Suprapubic skin (tissue), 4 donors: ENCODE results near the gene NPS. TPM values are rescaled to one million over a fixed set of nuclear protein-coding genes. Genes with fewer than 3 reads are reported as not detected.

Source experiments
- DNase-seq, 2 donors: peaks; one replicate each; pipeline ENCODE4 v3.0.0-alpha.2; 2019; ENCODE audit warnings: low spot score in 2 of 2
- H3K27ac ChIP-seq: fragments of 200-600 bp; sonication (generic); one replicate; pipeline ENCODE4 v1.5.1; 2019
- H3K27me3 ChIP-seq: fragments of 200-600 bp; sonication (generic); one replicate; pipeline ENCODE4 v1.5.1; 2019
- H3K36me3 ChIP-seq: fragments of 200-600 bp; sonication (generic); one replicate; pipeline ENCODE4 v1.5.1; 2019
- H3K4me1 ChIP-seq: fragments of 200-600 bp; sonication (generic); one replicate; pipeline ENCODE4 v1.5.1; 2019
- H3K4me3 ChIP-seq: fragments of 200-600 bp; sonication (generic); one replicate; pipeline ENCODE4 v1.5.1; 2019; ENCODE audit warnings: mild to moderate bottlenecking
- H3K9me3 ChIP-seq: fragments of 200-600 bp; sonication (generic); one replicate; pipeline ENCODE4 v1.5.1; 2019
- EP300 ChIP-seq: sonication (generic); formaldehyde crosslinking; IDR thresholded peaks from one replicate; pipeline ENCODE4 v1.6.1; 2017; ENCODE audit warnings: antibody characterized with exemption
- POLR2A ChIP-seq, 2 donors: fragments of 450-650 bp; IDR thresholded peaks; one replicate each; pipeline ENCODE4 v1.6.1; 2017; ENCODE audit warnings: antibody characterized with exemption in 2 of 2, mild to moderate bottlenecking in 2 of 2, moderate library complexity in 2 of 2
- POLR2AphosphoS5 ChIP-seq, 3 donors: sonication (generic); formaldehyde crosslinking; IDR thresholded peaks; one replicate each; pipeline ENCODE4 v1.6.1; 2017; ENCODE audit warnings: antibody characterized with exemption in 3 of 3
- WGBS: methylation state at CpG from one replicate; pipeline ENCODE4 v1.1.5; 2018; 5-methylcytosine and 5-hydroxymethylcytosine counted together
- total RNA-seq, 4 donors: library from RNA; depleted of rRNA; stranded (reverse); fragments of >200 nt; gene quantifications; one replicate each; pipeline ENCODE4 v1.1.0, GENCODE V29; 2016
- TF ChIP-seq, protein P1 (sequence below), 2 donors: fragments of 200-600 bp in 1 of 2; fragments of 450-650 bp in 1 of 2; sonication (generic) in 1 of 2; IDR thresholded peaks; one replicate each; pipeline ENCODE4 v1.5.1; 2016 to 2019; ENCODE audit warnings: antibody characterized with exemption in 2 of 2, mild to moderate bottlenecking in 1 of 2, moderate library complexity in 1 of 2

NPS gene, protein sequence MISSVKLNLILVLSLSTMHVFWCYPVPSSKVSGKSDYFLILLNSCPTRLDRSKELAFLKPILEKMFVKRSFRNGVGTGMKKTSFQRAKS
- not detected for total RNA-seq

DNA sequence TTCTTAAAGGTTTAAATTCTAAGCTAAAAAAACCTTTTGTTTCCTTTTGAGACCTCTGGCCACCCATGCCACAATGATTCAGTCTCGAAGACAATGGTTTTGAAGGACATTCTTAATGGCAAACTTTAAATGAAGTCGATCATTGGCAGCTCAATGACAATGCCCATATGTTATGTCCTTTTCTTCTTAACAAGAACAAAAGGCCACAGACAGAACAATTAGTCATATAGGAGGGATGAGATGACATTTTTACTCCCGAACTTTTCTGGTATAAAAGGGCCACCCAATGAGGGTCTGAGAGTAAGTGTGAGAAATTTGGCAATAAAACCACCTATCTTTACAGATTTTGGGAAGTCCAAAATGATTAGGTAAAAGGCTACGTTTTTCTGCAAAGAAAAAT is at the start of gene NPS:
Gene NPS (plus strand): TSS at position 301 of the 400 bp plus-strand sequence. CDS start 60 bp downstream, at position 361.
- no peak for DNase-seq
- 68% methylated on average over 4 of the region's 4 CpGs for WGBS
- H3K9me3 ChIP-seq = peaks cover 4% of the 10 kb centered on the region

DNA sequence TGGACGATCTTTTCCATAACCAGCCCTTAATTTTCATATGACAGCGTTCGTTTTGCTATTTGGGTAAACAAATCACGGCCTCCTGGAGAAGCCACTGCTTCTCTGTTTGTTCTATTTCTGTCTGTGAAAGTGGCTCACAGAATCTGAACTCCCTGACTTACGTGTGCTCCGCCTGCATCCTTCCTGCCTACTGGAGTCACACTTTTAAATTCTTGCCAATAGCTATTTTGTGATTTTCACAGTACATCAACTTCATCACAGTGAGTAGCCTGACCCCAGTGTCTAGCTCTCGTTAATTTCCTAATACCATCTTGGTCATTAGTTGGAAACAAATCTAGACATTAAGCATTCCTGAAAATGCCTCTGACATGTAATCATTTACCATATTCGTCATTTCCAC is 49.0 kb upstream of the NPS start:
- TF ChIP-seq POLR2A (IDR thresholded peaks at IDR 0.05) (no peak), EP300 (no peak), POLR2AphosphoS5 (IDR thresholded peaks at IDR 0.05) (no peak)
- TF ChIP-seq, protein P1, sequence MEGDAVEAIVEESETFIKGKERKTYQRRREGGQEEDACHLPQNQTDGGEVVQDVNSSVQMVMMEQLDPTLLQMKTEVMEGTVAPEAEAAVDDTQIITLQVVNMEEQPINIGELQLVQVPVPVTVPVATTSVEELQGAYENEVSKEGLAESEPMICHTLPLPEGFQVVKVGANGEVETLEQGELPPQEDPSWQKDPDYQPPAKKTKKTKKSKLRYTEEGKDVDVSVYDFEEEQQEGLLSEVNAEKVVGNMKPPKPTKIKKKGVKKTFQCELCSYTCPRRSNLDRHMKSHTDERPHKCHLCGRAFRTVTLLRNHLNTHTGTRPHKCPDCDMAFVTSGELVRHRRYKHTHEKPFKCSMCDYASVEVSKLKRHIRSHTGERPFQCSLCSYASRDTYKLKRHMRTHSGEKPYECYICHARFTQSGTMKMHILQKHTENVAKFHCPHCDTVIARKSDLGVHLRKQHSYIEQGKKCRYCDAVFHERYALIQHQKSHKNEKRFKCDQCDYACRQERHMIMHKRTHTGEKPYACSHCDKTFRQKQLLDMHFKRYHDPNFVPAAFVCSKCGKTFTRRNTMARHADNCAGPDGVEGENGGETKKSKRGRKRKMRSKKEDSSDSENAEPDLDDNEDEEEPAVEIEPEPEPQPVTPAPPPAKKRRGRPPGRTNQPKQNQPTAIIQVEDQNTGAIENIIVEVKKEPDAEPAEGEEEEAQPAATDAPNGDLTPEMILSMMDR (IDR thresholded peaks at IDR 0.05) = no peak
- Histone ChIP-seq H3K9me3 (no peaks in the 10 kb centered on the region), H3K36me3 (no peaks in the 10 kb centered on the region), H3K4me1 (no peaks in the 10 kb centered on the region), H3K27ac (no peak overlapping the region), H3K27me3 (peaks cover 20% of the 10 kb centered on the region), H3K4me3 (no peak overlapping the region)
- no peak for DNase-seq
- 75% methylated on average over 8 of the region's 8 CpGs for WGBS

More for the DNA sequence above, at the start of gene NPS:
- Histone ChIP-seq H3K4me3 (no peak within 1 kb of the TSS), H3K27ac (no peak within 1 kb of the TSS), H3K36me3 (no peaks in the 10 kb centered on the region), H3K27me3 (peaks cover 4% of the 10 kb centered on the region), H3K4me1 (no peaks in the 10 kb centered on the region)
- TF ChIP-seq, protein P1 (IDR thresholded peaks at IDR 0.05) = no peak
- TF ChIP-seq EP300 (no peak), POLR2A (IDR thresholded peaks at IDR 0.05) (no peak), POLR2AphosphoS5 (IDR thresholded peaks at IDR 0.05) (no peak)

DNA sequence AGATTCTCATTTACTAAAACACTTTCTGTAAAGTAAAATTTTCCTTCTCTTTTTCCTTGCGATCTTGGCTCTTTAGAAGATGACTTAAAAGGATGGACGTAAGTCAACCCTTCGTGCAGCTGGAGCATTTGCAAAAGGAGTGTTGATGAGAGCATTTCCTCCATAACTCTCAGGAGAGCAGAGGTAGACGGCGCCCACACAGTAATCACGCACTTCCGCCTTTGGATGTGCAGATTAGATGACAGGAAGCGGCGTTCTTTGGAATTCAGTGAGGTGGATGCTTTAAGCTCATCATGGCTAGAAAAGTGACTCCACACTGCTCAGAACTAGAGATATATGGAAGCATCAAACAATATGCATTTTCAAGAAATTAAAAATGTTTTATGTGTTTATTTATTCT is 43.0 kb upstream of the NPS start:
- Histone ChIP-seq H3K4me3 (no peak overlapping the region), H3K27ac (no peak overlapping the region), H3K27me3 (peaks cover 10% of the 10 kb centered on the region), H3K36me3 (no peaks in the 10 kb centered on the region), H3K9me3 (no peaks in the 10 kb centered on the region), H3K4me1 (no peaks in the 10 kb centered on the region)
- 76% methylated on average over 9 of the region's 9 CpGs for WGBS
- TF ChIP-seq EP300 (no peak), POLR2AphosphoS5 (IDR thresholded peaks at IDR 0.05) (no peak), POLR2A (IDR thresholded peaks at IDR 0.05) (no peak)
- TF ChIP-seq, protein P1 (IDR thresholded peaks at IDR 0.05) = no peak
- no peak for DNase-seq

DNA sequence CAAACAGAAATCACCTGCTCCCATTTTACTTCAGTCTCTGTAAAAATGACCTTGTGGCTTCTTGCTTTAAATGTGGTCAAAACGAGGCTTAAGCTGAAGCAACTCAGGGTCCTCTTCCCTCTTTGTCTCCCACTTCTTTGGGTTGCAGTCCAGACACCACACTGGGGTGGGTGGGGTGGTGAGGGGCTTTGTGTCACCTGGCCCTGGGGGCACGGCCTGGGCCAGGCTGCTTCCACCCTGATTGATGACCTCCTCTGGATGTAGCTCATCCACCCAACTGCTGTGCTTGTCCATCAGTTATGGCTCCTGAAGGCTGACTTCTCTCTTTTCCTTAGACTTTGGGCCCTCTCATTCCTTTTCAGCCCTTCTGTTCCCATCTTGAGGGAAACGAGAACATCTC is 26.8 kb upstream of the NPS start:
- Histone ChIP-seq H3K4me3 (no peak overlapping the region), H3K4me1 (no peaks in the 10 kb centered on the region), H3K9me3 (no peaks in the 10 kb centered on the region), H3K27me3 (no peaks in the 10 kb centered on the region), H3K36me3 (no peaks in the 10 kb centered on the region), H3K27ac (no peak overlapping the region)
- WGBS = 85% methylated on average over 2 of the region's 3 CpGs
- TF ChIP-seq POLR2A (IDR thresholded peaks at IDR 0.05) (no peak), POLR2AphosphoS5 (IDR thresholded peaks at IDR 0.05) (no peak), EP300 (no peak)
- TF ChIP-seq, protein P1 (IDR thresholded peaks at IDR 0.05) = no peak
- DNase-seq = no peak

DNA sequence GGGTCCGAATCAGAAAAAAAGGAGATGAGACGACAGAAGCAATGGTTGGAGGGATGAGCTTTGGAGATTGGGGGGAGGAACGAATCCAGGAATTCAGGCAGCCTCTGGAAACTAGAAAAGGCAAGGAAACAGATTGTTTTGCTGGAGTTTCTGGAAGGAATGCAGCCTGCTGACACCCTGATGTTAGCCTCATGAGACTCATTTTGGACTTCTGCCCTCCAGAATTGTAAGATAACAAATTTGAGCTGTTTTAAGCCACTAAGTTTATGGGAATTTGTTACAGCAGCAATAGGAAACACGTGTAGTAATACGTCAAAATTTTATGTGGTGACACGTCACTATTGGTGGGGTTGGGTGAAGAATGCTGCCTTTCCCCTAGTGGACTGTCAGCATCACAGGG is 25.6 kb upstream of the NPS start:
- H3K4me1 ChIP-seq = no peaks in the 10 kb centered on the region
- no peaks in the 10 kb centered on the region for H3K9me3 ChIP-seq
- DNase-seq = no peak
- no peak overlapping the region for H3K4me3 ChIP-seq
- WGBS = 53% methylated on average over 6 of the region's 6 CpGs
- no peaks in the 10 kb centered on the region for H3K27me3 ChIP-seq
- H3K27ac ChIP-seq = no peak overlapping the region
- TF ChIP-seq, protein P1 (IDR thresholded peaks at IDR 0.05) = no peak
- no peak for TF ChIP-seq EP300
- TF ChIP-seq POLR2A (IDR thresholded peaks at IDR 0.05) = no peak
- no peak for TF ChIP-seq POLR2AphosphoS5 (IDR thresholded peaks at IDR 0.05)
- no peaks in the 10 kb centered on the region for H3K36me3 ChIP-seq
